Activated CD4-positive, alpha-beta T cell treated with anti-CD3 and anti-CD28 coated beads, Interleukin-2, Interleukin-6, amounts not matched to agents 100 ng/mL and 50 ng/mL, durations not matched to agents 16 hours and 8 hours (primary cell): ENCODE data around the gene PDSS2.
"Not testable (repeated sequence)": the region's sequence is repeated elsewhere in the genome, so short reads cannot be mapped to it uniquely, and the experiment has no call there.

Experiments
- DNase-seq: peaks from one replicate; pipeline ENCODE4 v3.0.0-alpha.2; 2020

Gene PDSS2

GRCh38 chr6:107459283-107460082 lies at the start of gene PDSS2:
Gene PDSS2 (minus strand): TSS chr6:107459564. CDS start chr6:107459285, 279 bp downstream.
- DNase-seq, result peak; percentile 99

GRCh38 chr6:107506145-107506544 lies 46.8 kb upstream of the PDSS2 start:
- no peak for DNase-seq

- no peak for DNase-seq
Observed at GRCh38 chr6:107504270-107505026, 45.1 kb upstream of the PDSS2 start.

- no peak for DNase-seq
Observed at GRCh38 chr6:107496892-107497684, 37.7 kb upstream of the PDSS2 start.

GRCh38 chr6:107495971-107496370 lies 36.6 kb upstream of the PDSS2 start:
- DNase-seq, result no peak

GRCh38 chr6:107495196-107495643 lies 35.9 kb upstream of the PDSS2 start:
- DNase-seq, result no peak

- DNase-seq, result no peak
Observed at GRCh38 chr6:107493158-107494057, 34.0 kb upstream of the PDSS2 start.

GRCh38 chr6:107491760-107492660 lies 32.6 kb upstream of the PDSS2 start:
- DNase-seq, result no peak

- no peak for DNase-seq
Observed at GRCh38 chr6:107491138-107491609, 31.8 kb upstream of the PDSS2 start.

- DNase-seq, result no peak
Observed at GRCh38 chr6:107490566-107491137, 31.3 kb upstream of the PDSS2 start.

- peak; percentile 39 for DNase-seq
Observed at GRCh38 chr6:107489636-107490565, 30.5 kb upstream of the PDSS2 start, which contains the start of gene SOBP. Gene SOBP (plus strand): TSS chr6:107490117. CDS start chr6:107490617, 500 bp downstream.

- peak; percentile 15 for DNase-seq
Observed at GRCh38 chr6:107488875-107489635, 29.7 kb upstream of the PDSS2 start.

GRCh38 chr6:107488174-107488874 lies 29.0 kb upstream of the PDSS2 start:
- DNase-seq, result no peak

GRCh38 chr6:107485157-107485556 lies 25.8 kb upstream of the PDSS2 start:
- no peak for DNase-seq

GRCh38 chr6:107479089-107479690 lies 19.8 kb upstream of the PDSS2 start:
- no peak for DNase-seq

- DNase-seq, result not testable (repeated sequence)
Observed at GRCh38 chr6:107475826-107476225, 16.5 kb upstream of the PDSS2 start.

- not testable (repeated sequence) for DNase-seq
Observed at GRCh38 chr6:107475360-107475759, 16.0 kb upstream of the PDSS2 start.
